IPS-20b (cell line): ENCODE measurements around the gene ZSCAN23.

Experiments
- H3K27ac ChIP-seq: one replicate; pipeline ENCODE4 v1.5.1; 2013; ENCODE audit warnings: low read length
- H3K27me3 ChIP-seq: 2 replicates; pipeline ENCODE4 v1.6.1; 2013; ENCODE audit warnings: mild to moderate bottlenecking, low read length, inconsistent platforms; ENCODE audit not compliant: insufficient read depth
- H3K36me3 ChIP-seq: 2 replicates; pipeline ENCODE4 v1.6.1; 2013; ENCODE audit warnings: low read depth, mild to moderate bottlenecking, inconsistent platforms, low read length, moderate library complexity; ENCODE audit not compliant: insufficient read depth
- H3K4me1 ChIP-seq: 2 replicates; pipeline ENCODE4 v1.6.1; 2013; ENCODE audit warnings: mild to moderate bottlenecking, control low read depth, inconsistent platforms, low read length, moderate library complexity; ENCODE audit not compliant: insufficient read depth
- H3K4me3 ChIP-seq: 2 replicates; pipeline ENCODE4 v1.5.1; 2013; ENCODE audit warnings: mild to moderate bottlenecking, low read length, inconsistent platforms
- H3K9ac ChIP-seq: 2 replicates; pipeline ENCODE4 v1.6.1; 2013; ENCODE audit warnings: low read depth, mild to moderate bottlenecking, inconsistent platforms, low read length, moderate library complexity
- H3K9me3 ChIP-seq: 2 replicates; pipeline ENCODE4 v1.6.1; 2013; ENCODE audit warnings: mild to moderate bottlenecking, low read depth, low read length, inconsistent platforms; ENCODE audit not compliant: insufficient read depth

The ZSCAN23 gene

GRCh38 chr6:28443112-28443773 is at the start of gene ZSCAN23:
Gene ZSCAN23, minus strand, starts transcription at chr6:28443491. Its CDS starts 7,225 bp downstream, at chr6:28436266.
- Histone ChIP-seq H3K9me3 (no peaks in the 10 kb centered on the region), H3K9ac (peak within 1 kb of the TSS; percentile 84), H3K27me3 (no peaks in the 10 kb centered on the region), H3K36me3 (no peaks in the 10 kb centered on the region), H3K4me3 (peak within 1 kb of the TSS; percentile 92), H3K4me1 (no peaks in the 10 kb centered on the region), H3K27ac (no peak within 1 kb of the TSS)

- no peaks in the 10 kb centered on the region for H3K36me3 ChIP-seq
- no peak overlapping the region for H3K27ac ChIP-seq
- H3K9me3 ChIP-seq: no peaks in the 10 kb centered on the region
- peaks cover 10% of the 10 kb centered on the region; the same call in 1 of the 2 replicates for H3K27me3 ChIP-seq
- no peak overlapping the region for H3K9ac ChIP-seq
- peaks cover 4% of the 10 kb centered on the region; the same call in 1 of the 2 replicates for H3K4me1 ChIP-seq
- no peak overlapping the region for H3K4me3 ChIP-seq
Observed at GRCh38 chr6:28491984-28492317, 48.7 kb upstream of the ZSCAN23 start.

- Histone ChIP-seq H3K9me3 (no peaks in the 10 kb centered on the region), H3K27ac (no peak overlapping the region), H3K4me3 (peak overlapping the region; percentile 93), H3K9ac (peak overlapping the region; percentile 77; the same call in 1 of the 2 replicates), H3K27me3 (peaks cover 10% of the 10 kb centered on the region; the same call in 1 of the 2 replicates), H3K36me3 (no peaks in the 10 kb centered on the region), H3K4me1 (peaks cover 4% of the 10 kb centered on the region; the same call in 1 of the 2 replicates)
Observed at GRCh38 chr6:28490205-28490890, 47.1 kb upstream of the ZSCAN23 start.

GRCh38 chr6:28489366-28490204 is 46.3 kb upstream of the ZSCAN23 start:
- H3K27ac ChIP-seq: peak overlapping the region; percentile 17
- H3K9me3 ChIP-seq: no peaks in the 10 kb centered on the region
- H3K4me3 ChIP-seq: peak overlapping the region; percentile 93
- H3K36me3 ChIP-seq: no peaks in the 10 kb centered on the region
- peak overlapping the region; percentile 77; the same call in 1 of the 2 replicates for H3K9ac ChIP-seq
- peaks cover 4% of the 10 kb centered on the region; the same call in 1 of the 2 replicates for H3K4me1 ChIP-seq
- peaks cover 10% of the 10 kb centered on the region; the same call in 1 of the 2 replicates for H3K27me3 ChIP-seq

- H3K4me3 ChIP-seq: peak overlapping the region; percentile 93
Observed at GRCh38 chr6:28488916-28489365, 45.6 kb upstream of the ZSCAN23 start.

GRCh38 chr6:28486988-28487742 is 43.9 kb upstream of the ZSCAN23 start:
- Histone ChIP-seq H3K4me1 (peaks cover 4% of the 10 kb centered on the region; the same call in 1 of the 2 replicates), H3K9ac (no peak overlapping the region), H3K27ac (no peak overlapping the region), H3K9me3 (no peaks in the 10 kb centered on the region), H3K27me3 (peaks cover 17% of the 10 kb centered on the region; the same call in 1 of the 2 replicates), H3K4me3 (no peak overlapping the region), H3K36me3 (no peaks in the 10 kb centered on the region)

More at GRCh38 chr6:28488916-28489365, 45.6 kb upstream of the ZSCAN23 start:
- no peak overlapping the region for H3K27ac ChIP-seq
- H3K27me3 ChIP-seq: peaks cover 10% of the 10 kb centered on the region; the same call in 1 of the 2 replicates
- no peaks in the 10 kb centered on the region for H3K36me3 ChIP-seq
- H3K9me3 ChIP-seq: no peaks in the 10 kb centered on the region
- H3K9ac ChIP-seq: peak overlapping the region; percentile 63; the same call in 1 of the 2 replicates
- H3K4me1 ChIP-seq: peaks cover 4% of the 10 kb centered on the region; the same call in 1 of the 2 replicates

- Histone ChIP-seq H3K27ac (no peak overlapping the region), H3K4me1 (peaks cover 4% of the 10 kb centered on the region; the same call in 1 of the 2 replicates), H3K27me3 (peaks cover 19% of the 10 kb centered on the region; the same call in 1 of the 2 replicates), H3K9ac (no peak overlapping the region), H3K9me3 (no peaks in the 10 kb centered on the region), H3K4me3 (no peak overlapping the region), H3K36me3 (no peaks in the 10 kb centered on the region)
Observed at GRCh38 chr6:28486533-28486932, 43.2 kb upstream of the ZSCAN23 start.

- Histone ChIP-seq H3K27ac (no peak overlapping the region), H3K9ac (no peak overlapping the region), H3K36me3 (no peaks in the 10 kb centered on the region), H3K27me3 (peaks cover 19% of the 10 kb centered on the region; the same call in 1 of the 2 replicates), H3K4me3 (no peak overlapping the region), H3K4me1 (peaks cover 1% of the 10 kb centered on the region; the same call in 1 of the 2 replicates), H3K9me3 (no peaks in the 10 kb centered on the region)
Observed at GRCh38 chr6:28485482-28485881, 42.2 kb upstream of the ZSCAN23 start.

GRCh38 chr6:28480253-28480932 is 37.1 kb upstream of the ZSCAN23 start:
- Histone ChIP-seq H3K36me3 (no peaks in the 10 kb centered on the region), H3K9ac (no peak overlapping the region), H3K4me1 (no peaks in the 10 kb centered on the region)

GRCh38 chr6:28478518-28478917 is 35.2 kb upstream of the ZSCAN23 start:
- H3K36me3 ChIP-seq: no peaks in the 10 kb centered on the region
- H3K27ac ChIP-seq: no peak overlapping the region
- no peak overlapping the region for H3K9ac ChIP-seq
- no peaks in the 10 kb centered on the region for H3K9me3 ChIP-seq
- peaks cover 22% of the 10 kb centered on the region; the same call in 1 of the 2 replicates for H3K27me3 ChIP-seq
- H3K4me3 ChIP-seq: no peak overlapping the region
- no peaks in the 10 kb centered on the region for H3K4me1 ChIP-seq

More at GRCh38 chr6:28480253-28480932, 37.1 kb upstream of the ZSCAN23 start:
- Histone ChIP-seq H3K4me3 (no peak overlapping the region), H3K9me3 (no peaks in the 10 kb centered on the region), H3K27ac (no peak overlapping the region), H3K27me3 (peaks cover 22% of the 10 kb centered on the region; the same call in 1 of the 2 replicates)
